Calu3 (cell line): Measurements from ENCODE around the gene CCDC92. TPM values are rescaled to one million over a fixed set of nuclear protein-coding genes. Genes with fewer than 3 reads are reported as not detected.

Source experiments
- BruUV-seq: library from RNA; stranded (reverse); fragments of 400-500 nt; replicated peaks from 2 replicates; lab custom pipeline; 2021; lab: Mats Ljungman, UMichigan
- CTCF ChIA-PET: fragments of 300-600 bp; sonication (Branson Sonifier 250); formaldehyde crosslinking; loops from one replicate; lab custom pipeline; 2022; ENCODE audit warnings: antibody characterized with exemption; lab: Charles Lee
- DNase-seq: peaks from one replicate; pipeline ENCODE4 v3.0.0; 2022
- H3K27ac Mint-ChIP-seq: one replicate; pipeline ENCODE4 v1.8.0; 2022; ENCODE audit warnings: mixed read lengths; ENCODE audit not compliant: unreplicated experiment
- H3K27me3 Mint-ChIP-seq: one replicate; pipeline ENCODE4 v1.8.0; 2022; ENCODE audit warnings: mixed read lengths; ENCODE audit not compliant: unreplicated experiment
- H3K36me3 Mint-ChIP-seq: one replicate; pipeline ENCODE4 v1.8.0; 2022; ENCODE audit warnings: mild to moderate bottlenecking, moderate library complexity, mixed read lengths; ENCODE audit not compliant: insufficient read depth, unreplicated experiment
- H3K4me1 Mint-ChIP-seq: one replicate; pipeline ENCODE4 v1.8.0; 2022; ENCODE audit warnings: mild to moderate bottlenecking, low read depth, mixed read lengths; ENCODE audit not compliant: unreplicated experiment
- H3K4me3 Mint-ChIP-seq: one replicate; pipeline ENCODE4 v1.8.0; 2022; ENCODE audit warnings: mild to moderate bottlenecking, low read depth, moderate library complexity, mixed read lengths; ENCODE audit not compliant: unreplicated experiment
- H3K9me3 Mint-ChIP-seq: one replicate; pipeline ENCODE4 v1.8.0; 2022; ENCODE audit warnings: low read depth, mixed read lengths; ENCODE audit not compliant: unreplicated experiment
- CTCF ChIP-seq: fragments of 200-600 bp; IDR thresholded peaks from one replicate; pipeline ENCODE4 v1.8.0; 2022; ENCODE audit warnings: antibody characterized with exemption; ENCODE audit not compliant: unreplicated experiment
- intact Hi-C: fragments of 100-400 bp; cut with micrococcal nuclease; formaldehyde crosslinking; loops from one replicate; pipeline ENCODE4 v1.10.0; 2022; ENCODE audit not compliant: unreplicated experiment
- total RNA-seq: library from RNA; stranded (reverse); gene quantifications from 2 replicates; pipeline ENCODE4 v1.2.3, GENCODE V29; 2022

The CCDC92 gene
- total RNA-seq, 1 experiment from 2014 or later = 35.0 TPM

GRCh38 chr12:123997033-123997822, 24.6 kb upstream of the CCDC92 start:
- intact Hi-C loops = no loop called here
- H3K9me3 Mint-ChIP-seq = no peaks in the 10 kb centered on the region
- H3K4me3 Mint-ChIP-seq = no peak overlapping the region
- peaks cover 13% of the 10 kb centered on the region for H3K36me3 Mint-ChIP-seq
- H3K27ac Mint-ChIP-seq = no peak overlapping the region
- no peaks in the 10 kb centered on the region for H3K27me3 Mint-ChIP-seq
- no peak for DNase-seq
- no peak for TF ChIP-seq CTCF
- CTCF ChIA-PET = interaction anchor here (0.6 kb wide), 1 partner anchor 115 kb away, joined by 3 read pairs; no protein-coding TSS in a partner anchor
- H3K4me1 Mint-ChIP-seq = peaks cover 27% of the 10 kb centered on the region
- BruUV-seq = no TSS peak

GRCh38 chr12:123996581-123996980, 23.9 kb upstream of the CCDC92 start:
- BruUV-seq = no TSS peak
- no peak for TF ChIP-seq CTCF
- intact Hi-C loops = no loop called here
- Mint-ChIP-seq H3K9me3 (no peaks in the 10 kb centered on the region), H3K4me1 (peaks cover 34% of the 10 kb centered on the region), H3K27ac (no peak overlapping the region), H3K27me3 (no peaks in the 10 kb centered on the region), H3K4me3 (no peak overlapping the region), H3K36me3 (peaks cover 13% of the 10 kb centered on the region)
- no peak for DNase-seq
- CTCF ChIA-PET = interaction anchor here (0.6 kb wide), 1 partner anchor 114 kb away, joined by 3 read pairs; no protein-coding TSS in a partner anchor

GRCh38 chr12:123995023-123995748, 22.6 kb upstream of the CCDC92 start:
- CTCF ChIA-PET = interaction anchor here (0.6 to 1.2 kb wide), 2 partner anchors 10 to 690 kb away, joined by 3 read pairs; no protein-coding TSS in a partner anchor
- DNase-seq = peak; percentile 13
- Mint-ChIP-seq H3K4me3 (no peak overlapping the region), H3K27me3 (no peaks in the 10 kb centered on the region), H3K4me1 (peaks cover 48% of the 10 kb centered on the region), H3K27ac (no peak overlapping the region), H3K36me3 (peaks cover 24% of the 10 kb centered on the region), H3K9me3 (no peaks in the 10 kb centered on the region)
- TF ChIP-seq CTCF = no peak
- intact Hi-C loops = no loop called here
- BruUV-seq = no TSS peak

GRCh38 chr12:123992118-123992825, 19.6 kb upstream of the CCDC92 start:
- Mint-ChIP-seq H3K36me3 (peaks cover 43% of the 10 kb centered on the region), H3K9me3 (no peaks in the 10 kb centered on the region), H3K4me3 (no peak overlapping the region), H3K27me3 (no peaks in the 10 kb centered on the region), H3K27ac (peak overlapping the region; percentile 86), H3K4me1 (peaks cover 70% of the 10 kb centered on the region)
- BruUV-seq = no TSS peak
- intact Hi-C loops = no loop called here
- no peak for TF ChIP-seq CTCF
- no peak for DNase-seq
- CTCF ChIA-PET = interaction anchor here (1.1 kb wide), 1 partner anchor 14 kb away, joined by 3 read pairs; no protein-coding TSS in a partner anchor
